HepG2 (cell line): Measurements from ENCODE around the gene PYCR2. TPM values are rescaled to one million over a fixed set of nuclear protein-coding genes. Genes with fewer than 3 reads are reported as not detected.

Experiments used
- DR1 ChIP-seq: sonication (generic); formaldehyde crosslinking; IDR thresholded peaks from 2 replicates; pipeline ENCODE4 v1.8.0; 2021; ENCODE audit warnings: mild to moderate bottlenecking, missing genetic modification reagents, inconsistent platforms
- HHEX ChIP-seq: IDR thresholded peaks from 2 replicates; pipeline ENCODE4 v1.6.1; 2016; ENCODE audit warnings: control low read depth
- KLF12 ChIP-seq: sonication (generic); formaldehyde crosslinking; IDR thresholded peaks from 2 replicates; pipeline ENCODE4 v1.4.0; 2020; ENCODE audit warnings: missing genetic modification reagents, borderline replicate concordance
- SMARCC2 ChIP-seq: fragments of 450-650 bp; IDR thresholded peaks from 2 replicates; pipeline ENCODE4 v1.6.1; 2017; ENCODE audit warnings: antibody characterized with exemption, mild to moderate bottlenecking
- SMC3 ChIP-seq: IDR thresholded peaks from 2 replicates; pipeline ENCODE4 v1.6.1; 2011; ENCODE audit warnings: low read length, improper control_type of control experiment
- TAF15 ChIP-seq: fragments of 200-400 bp; formaldehyde crosslinking; IDR thresholded peaks from one replicate; pipeline ENCODE4 v1.6.1; 2018; ENCODE audit warnings: mild to moderate bottlenecking, low read depth, low read length; ENCODE audit not compliant: poor library complexity, severe bottlenecking
- TBX2 ChIP-seq: sonication (generic); formaldehyde crosslinking; IDR thresholded peaks from 2 replicates; pipeline ENCODE4 v1.5.0; 2020; ENCODE audit warnings: missing genetic modification reagents, mild to moderate bottlenecking, borderline replicate concordance
- ZFP37 ChIP-seq: sonication (generic); formaldehyde crosslinking; IDR thresholded peaks from 2 replicates; pipeline ENCODE4 v1.4.0; 2020; ENCODE audit warnings: missing genetic modification reagents, borderline replicate concordance
- ZFYVE20 ChIP-seq: sonication (generic); formaldehyde crosslinking; IDR thresholded peaks from 2 replicates; pipeline ENCODE4 v1.8.0; 2023; ENCODE audit warnings: low read depth, mild to moderate bottlenecking, moderate library complexity, missing genetic modification reagents, borderline replicate concordance
- ZNF501 ChIP-seq: sonication (generic); formaldehyde crosslinking; IDR thresholded peaks from 2 replicates; pipeline ENCODE4 v1.5.1; 2020; ENCODE audit warnings: mild to moderate bottlenecking, moderate library complexity, missing genetic modification reagents
- ZNF83 ChIP-seq: sonication (generic); formaldehyde crosslinking; IDR thresholded peaks from 2 replicates; pipeline ENCODE4 v1.4.0; 2020; ENCODE audit warnings: missing genetic modification reagents, mild to moderate bottlenecking, borderline replicate concordance
- polyA plus RNA-seq, 8 experiments: library from polyadenylated mRNA; depleted of rRNA in 3 of 8; stranded (reverse) in 7 of 8; unstranded in 1 of 8; fragments of >200 nt; fragmentation: Illumina TruSeq in 4 of 8; extraction: Trizol in 4 of 8; gene quantifications; 2 replicates each; pipeline versions ENCODE4 v1.2.1 to v1.2.3, GENCODE V29; 2011 to 2016; ENCODE audit warnings: low read depth in 4 of 8, missing spikeins in 1 of 8, mixed read lengths in 1 of 8; ENCODE audit not compliant: insufficient read depth in 1 of 8
- total RNA-seq, 5 experiments: library from RNA; depleted of rRNA; stranded (reverse); fragments of >200 nt; fragmentation: Illumina TruSeq; extraction: Trizol; gene quantifications; 2 replicates each; pipeline ENCODE4 v1.2.3, GENCODE V29; 2016; ENCODE audit warnings: low read depth in 1 of 5
- TF ChIP-seq, protein P1 (sequence below): sonication (generic); formaldehyde crosslinking; IDR thresholded peaks from 2 replicates; pipeline ENCODE4 v1.5.0; 2020; ENCODE audit warnings: missing genetic modification reagents, mild to moderate bottlenecking, borderline replicate concordance
- TF ChIP-seq, protein P2 (sequence below): sonication (generic); formaldehyde crosslinking; IDR thresholded peaks from 2 replicates; pipeline ENCODE4 v1.5.1; 2020; ENCODE audit warnings: mild to moderate bottlenecking, missing genetic modification reagents, borderline replicate concordance
- TF ChIP-seq, protein P3 (sequence below): IDR thresholded peaks from 2 replicates; pipeline ENCODE4 v1.6.1; 2016; ENCODE audit warnings: missing compliant biosample characterization, missing genetic modification reagents, borderline replicate concordance
- TF ChIP-seq, protein P4 (sequence below): sonication (generic); formaldehyde crosslinking; IDR thresholded peaks from 2 replicates; pipeline ENCODE4 v1.4.0; 2020; ENCODE audit warnings: low read depth, mild to moderate bottlenecking, missing genetic modification reagents
- TF ChIP-seq, protein P5 (sequence below): sonication (generic); formaldehyde crosslinking; IDR thresholded peaks from 2 replicates; pipeline ENCODE4 v1.4.0; 2020; ENCODE audit warnings: missing genetic modification reagents

Gene PYCR2
- total and polyA plus RNA-seq, 2 of the 13 experiments (the other 11 are each of a cell fraction or from before 2014, with no cell fraction given): 47.2 to 47.8 TPM

DNA sequence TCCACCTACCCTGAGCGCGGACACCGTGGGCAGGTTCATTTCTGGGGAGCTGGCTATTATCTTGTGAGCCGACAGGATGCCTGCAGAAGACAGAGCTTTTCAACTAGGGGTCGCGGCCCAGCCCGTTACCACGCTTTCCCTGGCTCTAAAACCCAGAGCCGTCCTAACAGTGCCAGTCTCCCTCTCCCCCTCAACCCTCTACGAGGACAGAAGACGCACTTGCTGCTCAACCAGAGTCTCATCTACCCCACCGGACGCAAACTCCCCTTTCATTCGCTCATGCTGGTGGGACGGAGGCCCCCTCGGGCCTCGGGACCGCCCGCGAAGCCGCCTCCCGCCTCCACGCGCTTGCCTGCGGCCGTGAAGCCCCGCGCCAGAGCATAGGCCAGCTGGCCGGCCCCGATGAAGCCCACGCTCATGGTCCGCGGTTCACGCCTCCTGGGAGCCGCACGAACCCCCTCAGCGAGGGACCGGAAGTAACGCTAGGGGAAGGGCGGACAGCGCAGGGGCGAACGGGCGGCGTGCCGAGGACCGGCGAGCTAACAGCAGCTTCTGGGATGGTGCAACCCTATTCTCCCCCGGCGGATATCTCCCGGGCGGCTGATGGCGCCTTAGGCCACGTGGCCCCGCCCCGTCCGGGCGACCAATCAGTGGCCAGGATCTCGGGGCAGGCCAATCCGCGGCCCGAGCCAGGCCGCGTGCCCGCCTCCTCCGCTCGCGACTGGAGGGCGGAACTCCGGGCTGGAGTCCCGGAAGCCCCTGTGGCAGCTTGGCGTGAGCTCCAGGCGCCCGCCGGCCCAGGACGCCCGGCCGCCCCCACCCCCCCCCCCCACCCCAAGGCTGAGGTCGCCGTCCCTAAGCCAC lies at the start of gene PYCR2 (continued):
- TF ChIP-seq SMC3 (no peak), HHEX (no peak), ZFYVE20 (CRISPR knock-in tag) (0 out of 2 replicates have a peak, but pooled peaks have one; percentile 70), ZNF83 (CRISPR knock-in tag) (0 out of 2 replicates have a peak, but pooled peaks have one; percentile 44), ZFP37 (no peak), KLF12 (no peak), TBX2 (CRISPR knock-in tag) (peak; percentile 54), DR1 (peak; percentile 57; the same call in 1 of the 2 replicates), SMARCC2 (no peak), TAF15 (no peak), ZNF501 (CRISPR knock-in tag) (peak; percentile 95)
- TF ChIP-seq, protein P1, sequence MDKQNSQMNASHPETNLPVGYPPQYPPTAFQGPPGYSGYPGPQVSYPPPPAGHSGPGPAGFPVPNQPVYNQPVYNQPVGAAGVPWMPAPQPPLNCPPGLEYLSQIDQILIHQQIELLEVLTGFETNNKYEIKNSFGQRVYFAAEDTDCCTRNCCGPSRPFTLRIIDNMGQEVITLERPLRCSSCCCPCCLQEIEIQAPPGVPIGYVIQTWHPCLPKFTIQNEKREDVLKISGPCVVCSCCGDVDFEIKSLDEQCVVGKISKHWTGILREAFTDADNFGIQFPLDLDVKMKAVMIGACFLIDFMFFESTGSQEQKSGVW (CRISPR knock-in tag): no peak
- TF ChIP-seq, protein P2, sequence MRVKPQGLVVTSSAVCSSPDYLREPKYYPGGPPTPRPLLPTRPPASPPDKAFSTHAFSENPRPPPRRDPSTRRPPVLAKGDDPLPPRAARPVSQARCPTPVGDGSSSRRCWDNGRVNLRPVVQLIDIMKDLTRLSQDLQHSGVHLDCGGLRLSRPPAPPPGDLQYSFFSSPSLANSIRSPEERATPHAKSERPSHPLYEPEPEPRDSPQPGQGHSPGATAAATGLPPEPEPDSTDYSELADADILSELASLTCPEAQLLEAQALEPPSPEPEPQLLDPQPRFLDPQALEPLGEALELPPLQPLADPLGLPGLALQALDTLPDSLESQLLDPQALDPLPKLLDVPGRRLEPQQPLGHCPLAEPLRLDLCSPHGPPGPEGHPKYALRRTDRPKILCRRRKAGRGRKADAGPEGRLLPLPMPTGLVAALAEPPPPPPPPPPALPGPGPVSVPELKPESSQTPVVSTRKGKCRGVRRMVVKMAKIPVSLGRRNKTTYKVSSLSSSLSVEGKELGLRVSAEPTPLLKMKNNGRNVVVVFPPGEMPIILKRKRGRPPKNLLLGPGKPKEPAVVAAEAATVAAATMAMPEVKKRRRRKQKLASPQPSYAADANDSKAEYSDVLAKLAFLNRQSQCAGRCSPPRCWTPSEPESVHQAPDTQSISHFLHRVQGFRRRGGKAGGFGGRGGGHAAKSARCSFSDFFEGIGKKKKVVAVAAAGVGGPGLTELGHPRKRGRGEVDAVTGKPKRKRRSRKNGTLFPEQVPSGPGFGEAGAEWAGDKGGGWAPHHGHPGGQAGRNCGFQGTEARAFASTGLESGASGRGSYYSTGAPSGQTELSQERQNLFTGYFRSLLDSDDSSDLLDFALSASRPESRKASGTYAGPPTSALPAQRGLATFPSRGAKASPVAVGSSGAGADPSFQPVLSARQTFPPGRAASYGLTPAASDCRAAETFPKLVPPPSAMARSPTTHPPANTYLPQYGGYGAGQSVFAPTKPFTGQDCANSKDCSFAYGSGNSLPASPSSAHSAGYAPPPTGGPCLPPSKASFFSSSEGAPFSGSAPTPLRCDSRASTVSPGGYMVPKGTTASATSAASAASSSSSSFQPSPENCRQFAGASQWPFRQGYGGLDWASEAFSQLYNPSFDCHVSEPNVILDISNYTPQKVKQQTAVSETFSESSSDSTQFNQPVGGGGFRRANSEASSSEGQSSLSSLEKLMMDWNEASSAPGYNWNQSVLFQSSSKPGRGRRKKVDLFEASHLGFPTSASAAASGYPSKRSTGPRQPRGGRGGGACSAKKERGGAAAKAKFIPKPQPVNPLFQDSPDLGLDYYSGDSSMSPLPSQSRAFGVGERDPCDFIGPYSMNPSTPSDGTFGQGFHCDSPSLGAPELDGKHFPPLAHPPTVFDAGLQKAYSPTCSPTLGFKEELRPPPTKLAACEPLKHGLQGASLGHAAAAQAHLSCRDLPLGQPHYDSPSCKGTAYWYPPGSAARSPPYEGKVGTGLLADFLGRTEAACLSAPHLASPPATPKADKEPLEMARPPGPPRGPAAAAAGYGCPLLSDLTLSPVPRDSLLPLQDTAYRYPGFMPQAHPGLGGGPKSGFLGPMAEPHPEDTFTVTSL: no peak
- TF ChIP-seq, protein P3, sequence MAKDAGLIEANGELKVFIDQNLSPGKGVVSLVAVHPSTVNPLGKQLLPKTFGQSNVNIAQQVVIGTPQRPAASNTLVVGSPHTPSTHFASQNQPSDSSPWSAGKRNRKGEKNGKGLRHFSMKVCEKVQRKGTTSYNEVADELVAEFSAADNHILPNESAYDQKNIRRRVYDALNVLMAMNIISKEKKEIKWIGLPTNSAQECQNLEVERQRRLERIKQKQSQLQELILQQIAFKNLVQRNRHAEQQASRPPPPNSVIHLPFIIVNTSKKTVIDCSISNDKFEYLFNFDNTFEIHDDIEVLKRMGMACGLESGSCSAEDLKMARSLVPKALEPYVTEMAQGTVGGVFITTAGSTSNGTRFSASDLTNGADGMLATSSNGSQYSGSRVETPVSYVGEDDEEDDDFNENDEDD (CRISPR knock-in tag): peak; percentile 80
- TF ChIP-seq, protein P4, sequence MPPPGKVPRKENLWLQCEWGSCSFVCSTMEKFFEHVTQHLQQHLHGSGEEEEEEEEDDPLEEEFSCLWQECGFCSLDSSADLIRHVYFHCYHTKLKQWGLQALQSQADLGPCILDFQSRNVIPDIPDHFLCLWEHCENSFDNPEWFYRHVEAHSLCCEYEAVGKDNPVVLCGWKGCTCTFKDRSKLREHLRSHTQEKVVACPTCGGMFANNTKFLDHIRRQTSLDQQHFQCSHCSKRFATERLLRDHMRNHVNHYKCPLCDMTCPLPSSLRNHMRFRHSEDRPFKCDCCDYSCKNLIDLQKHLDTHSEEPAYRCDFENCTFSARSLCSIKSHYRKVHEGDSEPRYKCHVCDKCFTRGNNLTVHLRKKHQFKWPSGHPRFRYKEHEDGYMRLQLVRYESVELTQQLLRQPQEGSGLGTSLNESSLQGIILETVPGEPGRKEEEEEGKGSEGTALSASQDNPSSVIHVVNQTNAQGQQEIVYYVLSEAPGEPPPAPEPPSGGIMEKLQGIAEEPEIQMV (CRISPR knock-in tag): no peak
- TF ChIP-seq, protein P5, sequence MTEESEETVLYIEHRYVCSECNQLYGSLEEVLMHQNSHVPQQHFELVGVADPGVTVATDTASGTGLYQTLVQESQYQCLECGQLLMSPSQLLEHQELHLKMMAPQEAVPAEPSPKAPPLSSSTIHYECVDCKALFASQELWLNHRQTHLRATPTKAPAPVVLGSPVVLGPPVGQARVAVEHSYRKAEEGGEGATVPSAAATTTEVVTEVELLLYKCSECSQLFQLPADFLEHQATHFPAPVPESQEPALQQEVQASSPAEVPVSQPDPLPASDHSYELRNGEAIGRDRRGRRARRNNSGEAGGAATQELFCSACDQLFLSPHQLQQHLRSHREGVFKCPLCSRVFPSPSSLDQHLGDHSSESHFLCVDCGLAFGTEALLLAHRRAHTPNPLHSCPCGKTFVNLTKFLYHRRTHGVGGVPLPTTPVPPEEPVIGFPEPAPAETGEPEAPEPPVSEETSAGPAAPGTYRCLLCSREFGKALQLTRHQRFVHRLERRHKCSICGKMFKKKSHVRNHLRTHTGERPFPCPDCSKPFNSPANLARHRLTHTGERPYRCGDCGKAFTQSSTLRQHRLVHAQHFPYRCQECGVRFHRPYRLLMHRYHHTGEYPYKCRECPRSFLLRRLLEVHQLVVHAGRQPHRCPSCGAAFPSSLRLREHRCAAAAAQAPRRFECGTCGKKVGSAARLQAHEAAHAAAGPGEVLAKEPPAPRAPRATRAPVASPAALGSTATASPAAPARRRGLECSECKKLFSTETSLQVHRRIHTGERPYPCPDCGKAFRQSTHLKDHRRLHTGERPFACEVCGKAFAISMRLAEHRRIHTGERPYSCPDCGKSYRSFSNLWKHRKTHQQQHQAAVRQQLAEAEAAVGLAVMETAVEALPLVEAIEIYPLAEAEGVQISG (CRISPR knock-in tag): peak; percentile 67
